Thyroid gland (tissue), 4 donors: ENCODE results near the gene OR2L2.

Experiments
- POLR2A ChIP-seq, 2 donors: fragments of 450-650 bp; IDR thresholded peaks; one replicate each; pipeline ENCODE4 v1.6.1; 2017; ENCODE audit warnings: antibody characterized with exemption in 2 of 2, mild to moderate bottlenecking in 2 of 2, moderate library complexity in 1 of 2
- TF ChIP-seq, protein P1 (sequence below), 6 experiments: fragments of 200-600 bp in 3 of 6; fragments of 450-650 bp in 3 of 6; sonication (generic) in 3 of 6; IDR thresholded peaks; one replicate each; pipeline ENCODE4 v1.5.1; 2016 to 2019; ENCODE audit warnings: antibody characterized with exemption in 6 of 6, mild to moderate bottlenecking in 2 of 6, inconsistent platforms in 1 of 6, moderate library complexity in 1 of 6

DNA sequence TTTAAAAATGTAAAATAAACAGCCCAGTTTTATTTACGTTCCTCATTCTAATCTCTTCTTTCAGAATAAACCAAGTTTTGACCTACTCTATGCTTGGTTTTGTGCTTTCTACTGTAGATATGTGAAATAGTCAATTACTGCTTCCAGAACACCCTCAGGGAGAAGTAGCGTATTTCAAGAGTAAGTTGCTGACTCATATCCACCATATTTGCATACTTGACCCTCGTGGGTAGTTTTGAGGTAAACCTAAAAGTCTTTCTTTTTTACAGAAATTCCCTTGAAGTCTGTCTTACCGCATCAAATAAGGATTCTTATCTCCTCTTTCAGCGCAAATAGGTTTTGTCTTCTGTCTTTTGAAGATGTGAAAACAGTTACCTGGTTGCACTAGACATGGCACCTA, 15.3 kb downstream of the OR2L2 start:
- TF ChIP-seq, protein P1, sequence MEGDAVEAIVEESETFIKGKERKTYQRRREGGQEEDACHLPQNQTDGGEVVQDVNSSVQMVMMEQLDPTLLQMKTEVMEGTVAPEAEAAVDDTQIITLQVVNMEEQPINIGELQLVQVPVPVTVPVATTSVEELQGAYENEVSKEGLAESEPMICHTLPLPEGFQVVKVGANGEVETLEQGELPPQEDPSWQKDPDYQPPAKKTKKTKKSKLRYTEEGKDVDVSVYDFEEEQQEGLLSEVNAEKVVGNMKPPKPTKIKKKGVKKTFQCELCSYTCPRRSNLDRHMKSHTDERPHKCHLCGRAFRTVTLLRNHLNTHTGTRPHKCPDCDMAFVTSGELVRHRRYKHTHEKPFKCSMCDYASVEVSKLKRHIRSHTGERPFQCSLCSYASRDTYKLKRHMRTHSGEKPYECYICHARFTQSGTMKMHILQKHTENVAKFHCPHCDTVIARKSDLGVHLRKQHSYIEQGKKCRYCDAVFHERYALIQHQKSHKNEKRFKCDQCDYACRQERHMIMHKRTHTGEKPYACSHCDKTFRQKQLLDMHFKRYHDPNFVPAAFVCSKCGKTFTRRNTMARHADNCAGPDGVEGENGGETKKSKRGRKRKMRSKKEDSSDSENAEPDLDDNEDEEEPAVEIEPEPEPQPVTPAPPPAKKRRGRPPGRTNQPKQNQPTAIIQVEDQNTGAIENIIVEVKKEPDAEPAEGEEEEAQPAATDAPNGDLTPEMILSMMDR (IDR thresholded peaks at IDR 0.05): no peak
- TF ChIP-seq POLR2A (IDR thresholded peaks at IDR 0.05): no peak
